Measurements from ENCODE around the gene FAP.

DNA sequence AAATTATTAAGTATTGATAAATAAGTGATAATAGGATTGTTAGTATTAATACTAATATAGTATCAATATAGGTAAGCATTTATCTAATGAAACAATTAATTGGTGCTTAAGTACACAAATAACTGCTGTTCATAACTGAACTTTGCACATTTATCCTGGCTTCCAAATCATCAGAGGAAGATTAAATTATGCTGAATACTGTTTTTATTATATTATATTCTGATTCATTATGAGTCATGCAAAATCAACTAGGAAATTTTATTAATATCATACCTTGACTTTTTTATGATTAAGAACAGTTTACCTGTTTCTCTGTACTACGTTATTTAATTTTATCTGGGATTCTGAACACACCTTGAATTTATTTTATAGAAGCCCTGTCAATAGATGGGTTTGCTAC is 42.6 kb downstream of the FAP start:
- no peak for TF ChIP-seq POLR2AphosphoS5 (IDR thresholded peaks at IDR 0.05; ENCODE audit: low read depth, low read length)
- TF ChIP-seq POLR2A (IDR thresholded peaks at IDR 0.05; ENCODE audit: low read depth, low read length), result no peak

Data from GM12892 (cell line).